HG03108 (cell line): ENCODE measurements around the gene UROC1.
"Not testable (repeated sequence)": the region's sequence is repeated elsewhere in the genome, so short reads cannot be mapped to it uniquely, and the experiment has no call there.

ENCODE experiments used
- ATAC-seq: cut with Tn5 transposase; IDR thresholded peaks from one replicate; pipeline ENCODE4 v1.9.1; 2021; ENCODE audit warnings: moderate library complexity; ENCODE audit not compliant: unreplicated experiment

Gene UROC1

GRCh38 chr3:126547721-126548120 lies 30.1 kb upstream of the UROC1 start:
- no peak for ATAC-seq

- ATAC-seq: no peak
Measured at GRCh38 chr3:126546549-126547239, 29.1 kb upstream of the UROC1 start.

- no peak for ATAC-seq
Measured at GRCh38 chr3:126546013-126546412, 28.4 kb upstream of the UROC1 start.

GRCh38 chr3:126545544-126545943 lies 28.0 kb upstream of the UROC1 start:
- ATAC-seq: no peak

- ATAC-seq: no peak
Measured at GRCh38 chr3:126544596-126545281, 27.2 kb upstream of the UROC1 start.

- ATAC-seq: no peak
Measured at GRCh38 chr3:126543457-126544061, 26.0 kb upstream of the UROC1 start.

GRCh38 chr3:126542340-126543241 lies 25.0 kb upstream of the UROC1 start:
- no peak for ATAC-seq

- no peak for ATAC-seq
Measured at GRCh38 chr3:126541628-126542339, 24.2 kb upstream of the UROC1 start.

- no peak for ATAC-seq
Measured at GRCh38 chr3:126540951-126541627, 23.5 kb upstream of the UROC1 start.

GRCh38 chr3:126540342-126540849 lies 22.8 kb upstream of the UROC1 start:
- ATAC-seq: no peak

GRCh38 chr3:126539558-126540250 lies 22.1 kb upstream of the UROC1 start:
- ATAC-seq: no peak

GRCh38 chr3:126538966-126539365 lies 21.4 kb upstream of the UROC1 start:
- ATAC-seq: no peak

- ATAC-seq: no peak
Measured at GRCh38 chr3:126538316-126538715, 20.7 kb upstream of the UROC1 start.

- no peak for ATAC-seq
Measured at GRCh38 chr3:126537730-126538281, 20.2 kb upstream of the UROC1 start.

GRCh38 chr3:126537116-126537729 lies 19.6 kb upstream of the UROC1 start:
- ATAC-seq: no peak

- ATAC-seq: no peak
Measured at GRCh38 chr3:126536126-126536525, 18.6 kb upstream of the UROC1 start.

- ATAC-seq: no peak
Measured at GRCh38 chr3:126535636-126536035, 18.1 kb upstream of the UROC1 start.

GRCh38 chr3:126534716-126535115 lies 17.1 kb upstream of the UROC1 start:
- ATAC-seq: not testable (repeated sequence)
